GM21515 (cell line): ENCODE measurements around the gene PTPRE.

Source experiments
- ATAC-seq: cut with Tn5 transposase; IDR thresholded peaks from one replicate; pipeline ENCODE4 v1.9.1; 2021; ENCODE audit not compliant: unreplicated experiment

The PTPRE gene

GRCh38 chr10:127907411-127908105 is 655 bp downstream of the PTPRE start:
- ATAC-seq: no peak

GRCh38 chr10:127908106-127908958 is 1.4 kb downstream of the PTPRE start:
- ATAC-seq: no peak

DNA sequence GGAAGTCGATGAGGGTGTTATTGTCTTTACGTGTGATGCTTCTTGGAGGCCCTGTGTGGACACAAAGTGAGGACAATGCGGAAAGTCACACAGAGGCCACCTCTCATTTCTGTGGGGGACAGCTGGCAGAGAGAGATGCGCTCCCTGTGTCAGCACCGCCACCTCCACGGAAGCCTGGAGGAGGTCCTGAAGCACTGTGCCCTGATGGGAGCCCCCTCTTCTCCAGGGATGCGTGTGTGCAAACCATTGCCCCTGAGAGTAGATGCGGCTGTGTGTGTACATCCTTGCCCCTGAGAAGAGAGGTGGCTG is 2.0 kb downstream of the PTPRE start:
- no peak for ATAC-seq

- no peak for ATAC-seq
Measured at GRCh38 chr10:127909716-127910463, 3.0 kb downstream of the PTPRE start.

DNA sequence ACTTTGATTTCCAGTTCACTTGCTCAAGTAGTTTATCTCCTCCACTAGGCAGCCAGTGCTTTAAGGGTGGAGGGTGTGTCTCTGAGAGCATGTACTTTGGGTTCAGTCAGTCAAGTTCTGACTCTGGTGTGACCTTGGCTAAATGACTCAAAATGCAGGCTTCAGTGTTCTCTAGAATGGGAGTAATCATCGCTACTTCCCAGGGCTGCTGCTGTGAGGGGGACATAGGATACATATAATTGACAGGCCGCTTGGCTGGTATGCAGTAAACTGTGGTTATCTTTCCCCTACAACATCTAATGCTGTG is 3.5 kb downstream of the PTPRE start:
- ATAC-seq: no peak

GRCh38 chr10:127911218-127911866 is 4.4 kb downstream of the PTPRE start:
- no peak for ATAC-seq

DNA sequence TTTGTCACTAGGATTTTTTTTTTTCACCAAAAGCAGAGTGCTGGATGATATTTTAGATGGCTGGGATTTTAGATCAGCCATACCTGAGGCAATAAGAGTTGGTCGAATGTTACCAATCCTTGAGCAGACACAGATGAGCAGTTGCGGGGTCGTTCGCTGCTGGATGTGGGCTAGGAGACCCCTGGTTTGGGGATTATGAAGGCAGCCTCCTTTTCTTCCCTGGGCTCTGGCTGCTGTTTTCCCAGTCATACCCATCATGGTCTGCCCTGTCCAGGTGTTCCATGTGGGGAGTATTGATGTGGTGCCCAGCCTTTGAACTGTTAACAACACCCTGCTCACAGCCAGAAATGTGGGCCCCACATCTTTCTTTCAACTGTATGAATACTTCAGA is 5.0 kb downstream of the PTPRE start:
- no peak for ATAC-seq

GRCh38 chr10:127912607-127913367 is 5.9 kb downstream of the PTPRE start:
- ATAC-seq: no peak

DNA sequence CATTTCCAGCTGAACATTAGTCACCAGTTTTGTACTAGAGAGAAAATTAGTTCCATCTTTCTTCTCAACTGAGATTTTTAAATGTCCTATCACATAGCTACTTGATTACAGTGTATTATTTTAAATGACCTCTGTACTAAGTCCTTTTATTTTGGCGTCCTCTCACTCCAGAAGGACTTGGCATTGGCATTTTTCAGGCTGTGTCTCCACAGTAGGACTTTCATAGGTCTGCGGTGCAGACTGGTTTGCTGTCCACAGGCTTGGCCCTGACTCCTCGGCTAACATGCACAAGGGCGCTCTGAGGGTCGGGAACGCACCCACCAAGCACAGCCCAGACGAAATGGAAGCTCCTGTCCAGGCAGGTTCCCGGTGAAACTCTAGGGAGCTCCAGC is 6.5 kb downstream of the PTPRE start:
- ATAC-seq: no peak

DNA sequence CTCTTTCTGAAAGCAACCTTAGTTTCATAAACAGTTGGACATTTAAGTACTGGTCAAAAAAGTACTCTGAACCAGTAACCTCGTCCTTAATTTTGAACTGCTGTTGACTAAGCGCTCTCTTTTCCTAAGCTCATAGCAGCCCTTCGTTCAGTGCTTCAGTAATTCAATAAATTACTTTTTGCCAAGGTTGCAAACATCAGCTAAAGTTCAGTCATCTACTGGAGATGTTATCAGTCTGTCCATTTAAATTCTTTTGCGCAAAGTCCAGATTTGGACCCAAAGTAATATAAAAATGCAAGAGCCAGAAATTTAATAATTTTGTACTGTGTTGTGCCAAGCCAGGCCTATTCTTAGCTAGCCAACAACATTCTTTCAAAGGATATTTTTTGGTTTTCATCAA is 8.4 kb downstream of the PTPRE start:
- ATAC-seq: no peak

- ATAC-seq: no peak
Measured at GRCh38 chr10:127916826-127917225, 9.9 kb downstream of the PTPRE start.

GRCh38 chr10:127918572-127918971 is 11.7 kb downstream of the PTPRE start:
- no peak for ATAC-seq

DNA sequence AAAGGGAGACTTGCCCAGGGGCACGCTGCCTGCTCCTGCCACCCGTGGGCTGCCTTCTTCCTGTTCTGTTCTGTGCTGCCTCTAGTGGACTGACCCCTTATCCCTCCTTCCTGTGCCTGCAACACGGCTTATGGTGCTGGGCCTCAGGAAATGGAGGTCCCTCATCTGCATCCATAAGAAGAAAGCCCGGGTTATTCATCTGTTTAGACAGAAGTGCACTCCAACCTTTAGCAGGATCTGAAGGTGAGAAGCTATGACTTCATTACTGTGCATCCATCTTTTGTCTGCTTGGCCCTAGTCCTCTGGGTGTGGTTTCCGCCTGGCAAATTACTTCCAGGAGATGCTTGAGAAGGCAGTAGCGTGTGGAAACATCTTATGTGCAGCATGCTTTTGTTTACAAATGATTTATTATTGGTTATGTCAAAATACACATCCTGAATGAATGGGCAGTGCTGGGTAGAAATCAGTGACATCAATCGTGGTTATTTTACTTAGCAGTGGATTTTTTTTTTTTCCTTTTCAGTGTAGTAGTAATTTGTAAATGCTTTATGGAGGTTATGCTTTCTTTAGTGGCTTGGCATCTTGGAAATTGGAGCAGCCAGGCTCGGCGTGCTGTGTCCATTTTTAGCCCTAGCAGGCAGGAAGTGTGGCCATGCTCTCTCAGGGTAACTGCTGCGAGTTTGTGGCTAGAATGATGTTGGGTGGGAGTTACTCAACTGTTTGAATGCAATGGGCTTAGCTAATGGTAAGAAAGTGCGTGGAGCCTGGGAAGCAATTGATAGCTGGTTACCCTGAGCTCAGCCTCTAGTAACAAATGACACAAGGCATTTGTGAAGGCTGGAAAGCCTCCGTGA is 12.7 kb downstream of the PTPRE start:
- no peak for ATAC-seq

DNA sequence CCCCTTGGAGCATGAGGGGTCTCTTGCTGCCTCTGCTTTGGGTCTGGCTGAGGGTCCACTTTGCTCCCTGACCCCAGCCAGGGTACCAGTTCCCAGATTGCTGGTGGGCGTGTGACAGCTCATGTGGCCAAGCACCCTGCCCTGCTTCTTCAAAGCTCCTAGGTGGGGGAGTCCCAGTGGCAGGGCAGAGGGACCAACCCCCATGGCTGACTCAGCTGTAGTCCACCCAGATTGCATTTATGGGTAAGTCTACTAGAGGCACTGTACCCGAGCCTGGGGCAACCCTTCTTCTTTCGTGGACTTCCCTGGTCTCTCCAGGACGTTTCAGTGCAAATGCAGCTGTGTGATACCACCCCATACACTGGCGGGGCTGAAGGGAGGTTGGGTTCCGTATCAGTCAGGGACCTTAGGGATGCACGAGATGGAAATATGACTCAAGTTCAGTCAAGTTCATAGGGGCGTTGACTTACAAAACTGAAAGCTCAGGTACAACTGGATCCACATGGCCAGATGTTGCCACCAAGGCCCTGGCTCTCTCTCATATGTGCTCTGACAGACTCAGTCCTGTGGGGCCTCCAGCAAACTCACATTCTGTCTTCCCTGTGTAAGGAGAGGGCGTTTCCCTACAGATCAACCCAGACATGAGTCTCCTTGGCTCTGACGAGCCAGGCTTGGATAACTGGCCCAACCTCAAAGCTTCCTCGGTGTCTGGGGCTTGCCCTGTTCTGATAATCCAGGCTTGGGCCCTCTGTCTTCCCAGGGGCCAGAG is 13.6 kb downstream of the PTPRE start:
- no peak for ATAC-seq

- ATAC-seq: no peak
Measured at GRCh38 chr10:127921075-127921752, 14.3 kb downstream of the PTPRE start.

DNA sequence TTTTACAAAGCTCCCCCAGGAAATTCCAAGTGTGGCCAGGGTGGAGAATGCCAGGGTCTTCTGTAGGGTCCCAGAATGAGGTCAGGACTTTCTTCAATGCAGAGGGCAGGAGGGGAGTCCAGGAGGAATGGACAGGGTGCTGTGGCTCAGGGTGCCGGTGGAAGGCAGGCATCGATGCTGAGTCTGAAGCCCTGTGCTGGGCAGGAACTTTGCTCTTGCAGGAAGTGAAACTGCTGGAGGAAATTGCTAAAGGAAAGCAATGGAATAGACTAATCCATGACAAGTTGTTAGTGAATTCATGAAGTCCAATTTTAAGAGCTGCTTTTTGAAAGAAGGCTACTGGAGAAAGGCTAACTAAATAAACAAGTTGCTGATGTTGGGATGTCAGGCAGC is 14.8 kb downstream of the PTPRE start:
- ATAC-seq: no peak

DNA sequence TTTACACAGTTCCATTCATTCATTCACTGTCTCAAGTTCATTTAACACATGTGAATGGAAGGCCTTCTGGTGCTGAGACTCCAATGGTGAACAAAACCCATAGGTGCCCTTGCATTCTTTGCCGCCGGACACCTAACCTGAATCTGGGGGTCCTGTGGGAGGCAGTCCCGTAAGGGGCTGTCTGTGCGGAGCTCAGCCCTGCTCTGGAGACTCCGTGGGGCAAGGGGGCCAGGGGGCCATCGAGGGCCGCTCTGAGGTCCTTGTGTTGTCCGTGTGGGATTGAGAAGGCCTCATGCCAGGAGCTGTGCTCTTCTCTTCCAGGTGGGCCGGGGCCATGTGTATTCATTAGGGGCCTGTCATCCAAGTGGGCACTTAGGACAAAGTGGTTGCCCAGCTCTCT is 15.3 kb downstream of the PTPRE start:
- ATAC-seq: no peak

GRCh38 chr10:127922675-127923366 is 15.9 kb downstream of the PTPRE start:
- ATAC-seq: no peak
